HepG2 (cell line): ENCODE results near the gene EXOC5. TPM values are rescaled to one million over a fixed set of nuclear protein-coding genes. Genes with fewer than 3 reads are reported as not detected.

ENCODE experiments used
- ATAC-seq: fragments of 200-7000 bp; cut with Tn5 transposase; 3 replicates; pipeline ENCODE4 v1.9.1; 2020; ENCODE audit warnings: mild to moderate bottlenecking, moderate library complexity
- BruUV-seq: library from RNA; stranded (reverse); fragments of 400-500 nt; replicated peaks from 2 replicates; lab custom pipeline; 2021; lab: Mats Ljungman, UMichigan
- CTCF ChIA-PET: fragments of 300-600 bp; formaldehyde crosslinking; extraction: SDS; loops from one replicate; lab custom pipeline; 2021; ENCODE audit warnings: low total read pairs, inconsistent platforms, low intra/inter-chr PET ratio; lab: Yijun Ruan, JAX
- POLR2A ChIA-PET: fragments of 350-600 bp; sonication (Branson Sonifier 250); formaldehyde crosslinking; loops from one replicate; lab custom pipeline; 2020; ENCODE audit warnings: antibody characterized with exemption, inconsistent platforms; lab: Yijun Ruan, JAX
- DNase-seq: peaks from one replicate; pipeline ENCODE4 v3.0.0-alpha.2; 2015; ENCODE audit warnings: low spot score
- FAIRE-seq: peaks from 3 replicates; lab custom pipeline; 2011; peaks lifted over from hg19 to GRCh38; lab: Jason Lieb, UNC
- H2AFZ ChIP-seq: one replicate; pipeline ENCODE4 v1.6.1; 2011; ENCODE audit warnings: low read length, inconsistent platforms
- H3K27ac ChIP-seq: fragments of 300-600 bp; 3 replicates; pipeline ENCODE4 v1.8.0; 2011; ENCODE audit warnings: mixed run types, mild to moderate bottlenecking, mixed read lengths, low read length, inconsistent platforms; ENCODE audit not compliant: insufficient read depth; ENCODE audit errors: extremely low read length
- H3K27me3 ChIP-seq, 2 experiments: fragments of 200-600 bp in 1 of 2; 2 replicates in 1 of 2; 3 replicates in 1 of 2; pipeline versions ENCODE4 v1.6.0 to v1.8.0; 2011; ENCODE audit warnings: low read length in 2 of 2, mild to moderate bottlenecking in 2 of 2, moderate library complexity in 2 of 2, inconsistent platforms in 1 of 2; ENCODE audit not compliant: insufficient read depth in 2 of 2, control insufficient read depth in 1 of 2
- H3K36me3 ChIP-seq, 2 experiments: fragments of 200-600 bp in 1 of 2; replicated peaks in 1 of 2; 2 replicates in 1 of 2; 3 replicates in 1 of 2; pipeline versions ENCODE4 v1.5.1 to v1.8.0; 2011; ENCODE audit warnings: low read length in 2 of 2, inconsistent platforms in 1 of 2; ENCODE audit not compliant: insufficient read depth in 2 of 2, control insufficient read depth in 1 of 2
- H3K4me1 ChIP-seq: 2 replicates; pipeline ENCODE4 v1.5.1; 2012; ENCODE audit warnings: low read length, inconsistent platforms; ENCODE audit not compliant: insufficient read depth
- H3K4me2 ChIP-seq: 2 replicates; pipeline ENCODE4 v1.6.0; 2011; ENCODE audit warnings: low read depth, low read length, inconsistent platforms
- H3K4me3 ChIP-seq, 3 experiments: fragments of 200-600 bp in 1 of 3; sonication (generic), shearing (Covaris generic) in 1 of 3; replicated peaks in 1 of 3; 2 replicates each; pipeline ENCODE4 v1.5.1; 2011 to 2016; ENCODE audit warnings: low read length in 3 of 3, inconsistent platforms in 2 of 3, low read depth in 2 of 3, mild to moderate bottlenecking in 2 of 3, control low read depth in 1 of 3, mixed read lengths in 1 of 3; ENCODE audit not compliant: insufficient read depth in 1 of 3
- H3K79me2 ChIP-seq: one replicate; pipeline ENCODE4 v1.6.1; 2011; ENCODE audit warnings: low read length, inconsistent platforms; ENCODE audit not compliant: insufficient read depth
- H3K9ac ChIP-seq: 2 replicates; pipeline ENCODE4 v1.6.0; 2011; ENCODE audit warnings: mild to moderate bottlenecking, low read depth, low read length, inconsistent platforms; ENCODE audit not compliant: insufficient read depth
- H3K9me3 ChIP-seq: 2 replicates; pipeline ENCODE4 v1.5.1; 2012; ENCODE audit warnings: mild to moderate bottlenecking, low read length
- H4K20me1 ChIP-seq: 2 replicates; pipeline ENCODE4 v1.6.0; 2011; ENCODE audit warnings: inconsistent platforms, mild to moderate bottlenecking, low read length, moderate library complexity; ENCODE audit not compliant: insufficient read depth
- ATF5 ChIP-seq: sonication (generic); formaldehyde crosslinking; IDR thresholded peaks from 2 replicates; pipeline ENCODE4 v1.4.0; 2020; ENCODE audit warnings: mild to moderate bottlenecking, low read depth, missing genetic modification reagents
- CTCF ChIP-seq: sonication (generic); formaldehyde crosslinking; IDR thresholded peaks from 2 replicates; pipeline ENCODE4 v1.5.0; 2020; ENCODE audit warnings: mild to moderate bottlenecking, missing genetic modification reagents, moderate library complexity
- FOXM1 ChIP-seq: sonication (generic); formaldehyde crosslinking; IDR thresholded peaks from 2 replicates; pipeline ENCODE4 v1.5.0; 2020; ENCODE audit warnings: missing genetic modification reagents
- GATA4 ChIP-seq: sonication (generic); IDR thresholded peaks from 2 replicates; pipeline ENCODE4 v1.6.1; 2016; ENCODE audit warnings: antibody characterized with exemption, low read depth, borderline replicate concordance
- HOXA3 ChIP-seq: sonication (generic); formaldehyde crosslinking; IDR thresholded peaks from 2 replicates; pipeline ENCODE4 v1.5.0; 2020; ENCODE audit warnings: missing genetic modification reagents
- MAFK ChIP-seq, 2 experiments: IDR thresholded peaks in 1 of 2; conservative IDR thresholded peaks in 1 of 2; 2 replicates each; pipeline ENCODE4 v1.6.1; 2011; ENCODE audit warnings: improper control_type of control experiment in 2 of 2, low read length in 2 of 2
- NR1H2 ChIP-seq: sonication (generic); formaldehyde crosslinking; IDR thresholded peaks from 2 replicates; pipeline ENCODE4 v1.8.1; 2022; ENCODE audit warnings: low read depth, missing genetic modification reagents, borderline replicate concordance
- RAD21 ChIP-seq: fragments of 450-650 bp; formaldehyde crosslinking; IDR thresholded peaks from 2 replicates; pipeline ENCODE4 v1.5.0; 2020; ENCODE audit warnings: mild to moderate bottlenecking
- SMC3 ChIP-seq: IDR thresholded peaks from 2 replicates; pipeline ENCODE4 v1.6.1; 2011; ENCODE audit warnings: low read length, improper control_type of control experiment
- STAG1 ChIP-seq: sonication (generic); formaldehyde crosslinking; IDR thresholded peaks from 2 replicates; pipeline ENCODE4 v1.4.0; 2020; ENCODE audit warnings: missing genetic modification reagents
- XBP1 ChIP-seq: sonication (generic); formaldehyde crosslinking; IDR thresholded peaks from 2 replicates; pipeline ENCODE4 v1.5.0; 2020; ENCODE audit warnings: missing genetic modification reagents
- ZBTB2 ChIP-seq: sonication (generic); formaldehyde crosslinking; IDR thresholded peaks from 2 replicates; pipeline ENCODE4 v1.8.0; 2022; ENCODE audit warnings: low read depth, missing genetic modification reagents
- ZEB1 ChIP-seq: IDR thresholded peaks from 2 replicates; pipeline ENCODE4 v1.6.1; 2012; ENCODE audit warnings: mild to moderate bottlenecking, low read depth, inconsistent platforms; ENCODE audit not compliant: insufficient replicate concordance
- ZNF629 ChIP-seq: sonication (generic); formaldehyde crosslinking; conservative IDR thresholded peaks from 2 replicates; pipeline ENCODE4 v1.5.0; 2020; ENCODE audit warnings: missing genetic modification reagents
- ZNF670 ChIP-seq: sonication (generic); formaldehyde crosslinking; IDR thresholded peaks from 2 replicates; pipeline ENCODE4 v1.8.0; 2022; ENCODE audit warnings: mild to moderate bottlenecking, missing genetic modification reagents, borderline replicate concordance
- ZNF782 ChIP-seq: sonication (generic); formaldehyde crosslinking; IDR thresholded peaks from 2 replicates; pipeline ENCODE4 v1.4.0; 2020; ENCODE audit warnings: missing genetic modification reagents, mild to moderate bottlenecking, borderline replicate concordance
- WGBS: methylation state at CpG from one replicate; pipeline ENCODE4 v1.1.6; 2017; ENCODE audit warnings: low lambda C conversion rate; 5-methylcytosine and 5-hydroxymethylcytosine counted together
- in situ Hi-C: cut with HindIII; loops from 2 replicates; pipeline ENCODE4 v1.10.0; 2017; ENCODE audit warnings: low pct_unique_long_range_greater_than_20kb; ENCODE audit not compliant: extremely low pct_ligation_motif_present
- intact Hi-C: fragments of 100-400 bp; cut with micrococcal nuclease; formaldehyde crosslinking; loops from one replicate; pipeline ENCODE4 v1.10.0; 2022; ENCODE audit not compliant: unreplicated experiment
- polyA plus RNA-seq, 8 experiments: library from polyadenylated mRNA; depleted of rRNA in 3 of 8; stranded (reverse) in 7 of 8; unstranded in 1 of 8; fragments of >200 nt; fragmentation: Illumina TruSeq in 4 of 8; extraction: Trizol in 4 of 8; gene quantifications; 2 replicates each; pipeline versions ENCODE4 v1.2.1 to v1.2.3, GENCODE V29; 2011 to 2016; ENCODE audit warnings: low read depth in 4 of 8, missing spikeins in 1 of 8, mixed read lengths in 1 of 8; ENCODE audit not compliant: insufficient read depth in 1 of 8
- total RNA-seq, 5 experiments: library from RNA; depleted of rRNA; stranded (reverse); fragments of >200 nt; fragmentation: Illumina TruSeq; extraction: Trizol; gene quantifications; 2 replicates each; pipeline ENCODE4 v1.2.3, GENCODE V29; 2016; ENCODE audit warnings: low read depth in 1 of 5

The EXOC5 gene
- total and polyA plus RNA-seq, 2 of the 13 experiments (the other 11 are each of a cell fraction or from before 2014, with no cell fraction given), result 15.1 to 43.8 TPM

GRCh38 chr14:57189070-57189469 is 79.6 kb downstream of the EXOC5 start (continued):
- TF ChIP-seq ZBTB2 (CRISPR knock-in tag) (no peak), GATA4 (no peak), HOXA3 (CRISPR knock-in tag) (no peak), NR1H2 (CRISPR knock-in tag) (no peak), MAFK (conservative IDR thresholded peaks at IDR 0.05 in 1 of 2, IDR thresholded peaks at IDR 0.05 in 1 of 2; ENCODE audit: low read length in 2 of 2) (0 out of 4 replicates have a peak, but pooled peaks of 1 of the 2 experiments have one; percentile 11), STAG1 (CRISPR knock-in tag) (peak; percentile 48), CTCF (CRISPR knock-in tag) (peak; percentile 35)

GRCh38 chr14:57182760-57183503 is 85.8 kb downstream of the EXOC5 start:
- Histone ChIP-seq H3K4me2 (no peak overlapping the region), H3K9me3 (no peaks in the 10 kb centered on the region), H4K20me1 (no peaks in the 10 kb centered on the region), H3K36me3 (no peaks in the 10 kb centered on the region), H3K4me3 (no peak overlapping the region), H2AFZ (no peak overlapping the region), H3K27me3 (peaks cover 0 to 5% of the 10 kb centered on the region in 2 experiments; a peak in 2 of 5 replicates), H3K4me1 (no peaks in the 10 kb centered on the region), H3K79me2 (no peaks in the 10 kb centered on the region), H3K9ac (no peak overlapping the region), H3K27ac (no peak overlapping the region)
- ATAC-seq, result peak; percentile 68
- intact Hi-C loops (loop anchor here (1.0 to 10.0 kb wide), 4 partner anchors 116 to 693 kb away; no protein-coding TSS in a partner anchor), in situ Hi-C loops (loop anchor here (25.0 kb wide), 1 partner anchor 521 kb away; no protein-coding TSS in a partner anchor)
- DNase-seq, result peak; percentile 15
- ChIA-PET CTCF (no interaction called here), POLR2A (no interaction called here)
- FAIRE-seq, result peak; percentile 23
- BruUV-seq, result no TSS peak
- WGBS, result 0% methylated on average over 5 of the region's 5 CpGs
- no peak for TF ChIP-seq ZNF670 (CRISPR knock-in tag)
- TF ChIP-seq CTCF (CRISPR knock-in tag), result peak; percentile 66
- TF ChIP-seq ZEB1, result no peak
- TF ChIP-seq SMC3, result peak; percentile 57; the same call in 1 of the 2 replicates
- no peak for TF ChIP-seq ATF5 (CRISPR knock-in tag)
- TF ChIP-seq FOXM1 (CRISPR knock-in tag), result no peak
- TF ChIP-seq RAD21 (CRISPR knock-in tag), result 0 out of 2 replicates have a peak, but pooled peaks have one; percentile 38
- TF ChIP-seq STAG1 (CRISPR knock-in tag), result peak; percentile 82
- TF ChIP-seq ZNF782, result no peak
- TF ChIP-seq ZNF629 (CRISPR knock-in tag), result peak; percentile 43
- TF ChIP-seq XBP1, result no peak
